Spleen (tissue), 13 donors: ENCODE data around the gene PTPRU. TPM values are rescaled to one million over a fixed set of nuclear protein-coding genes. Genes with fewer than 3 reads are reported as not detected.

Experiments
- DNase-seq: peaks from one replicate; pipeline ENCODE4 v3.0.0-alpha.2; 2020
- H3K27ac ChIP-seq, 8 donors: fragments of 200-600 bp; sonication (generic) in 7 of 8; 1 replicate in 4 of 8; 2 replicates in 4 of 8; pipeline versions ENCODE4 v1.5.0 to v1.8.0; 2016 to 2021; ENCODE audit warnings: inconsistent platforms in 4 of 8, mild to moderate bottlenecking in 4 of 8, moderate library complexity in 1 of 8
- H3K27me3 ChIP-seq, 7 donors: fragments of 200-600 bp; sonication (generic) in 6 of 7; replicated peaks in 1 of 7; 1 replicate in 4 of 7; 2 replicates in 3 of 7; pipeline versions ENCODE4 v1.5.0 to v1.8.0; 2016 to 2021; ENCODE audit warnings: inconsistent platforms in 3 of 7, mild to moderate bottlenecking in 1 of 7
- H3K36me3 ChIP-seq, 6 donors: fragments of 200-600 bp; sonication (generic) in 5 of 6; 1 replicate in 4 of 6; 2 replicates in 2 of 6; pipeline versions ENCODE4 v1.5.0 to v1.8.0; 2016 to 2021; ENCODE audit warnings: inconsistent platforms in 2 of 6
- H3K4me1 ChIP-seq, 6 donors: fragments of 200-600 bp; sonication (generic) in 5 of 6; 1 replicate in 3 of 6; 2 replicates in 3 of 6; pipeline versions ENCODE4 v1.5.0 to v1.8.0; 2016 to 2021; ENCODE audit warnings: inconsistent platforms in 3 of 6
- H3K4me3 ChIP-seq, 8 donors: fragments of 200-600 bp; sonication (generic) in 7 of 8; 1 replicate in 4 of 8; 2 replicates in 4 of 8; pipeline versions ENCODE4 v1.5.0 to v1.8.0; 2016 to 2021; ENCODE audit warnings: inconsistent platforms in 4 of 8, mild to moderate bottlenecking in 4 of 8, moderate library complexity in 2 of 8
- H3K9me3 ChIP-seq, 8 donors: fragments of 200-600 bp; sonication (generic) in 7 of 8; 1 replicate in 4 of 8; 2 replicates in 4 of 8; pipeline versions ENCODE4 v1.5.0 to v1.8.0; 2016 to 2021; ENCODE audit warnings: inconsistent platforms in 4 of 8
- CTCF ChIP-seq, 11 experiments: fragments of 200-600 bp in 7 of 11; fragments of 450-650 bp in 4 of 11; sonication (generic) in 4 of 11; IDR thresholded peaks in 8 of 11; conservative IDR thresholded peaks in 3 of 11; 1 replicate in 7 of 11; 2 replicates in 4 of 11; pipeline versions ENCODE4 v1.4.0 to v1.8.0; 2016 to 2021; ENCODE audit warnings: antibody characterized with exemption in 11 of 11, inconsistent platforms in 4 of 11, mild to moderate bottlenecking in 1 of 11
- POLR2A ChIP-seq, 3 donors: fragments of 450-650 bp; IDR thresholded peaks; one replicate each; pipeline ENCODE4 v1.5.1; 2017; ENCODE audit warnings: antibody characterized with exemption in 3 of 3, mild to moderate bottlenecking in 1 of 3
- POLR2AphosphoS5 ChIP-seq, 3 donors: sonication (generic); formaldehyde crosslinking; IDR thresholded peaks; one replicate each; pipeline ENCODE4 v1.5.1; 2017; ENCODE audit warnings: antibody characterized with exemption in 3 of 3
- WGBS, 5 donors: extraction: QIAGEN DNeasy Blood & Tissue Kit in 3 of 5; methylation state at CpG; one replicate each; pipeline versions ENCODE4 v1.1.5 to v1.1.7; 2013 to 2018; 5-methylcytosine and 5-hydroxymethylcytosine counted together
- intact Hi-C: fragments of 100-400 bp; cut with DNase I; formaldehyde crosslinking; loops from one replicate; pipeline ENCODE4 v1.15.0; 2023; ENCODE audit warnings: low total_unique reads
- long read RNA-seq, 2 donors: transcript quantifications; one replicate each; lab custom pipeline, GENCODE V29; 2026
- polyA plus RNA-seq, 3 donors: library from polyadenylated mRNA; stranded (reverse); fragments of 200-250 nt; gene quantifications; one replicate each; pipeline ENCODE4 v1.2.1, GENCODE V29; 2013
- total RNA-seq, 7 donors: library from RNA; depleted of rRNA in 3 of 7; stranded (reverse); fragments of >200 nt in 3 of 7; fragmentation: NEBNext Ultra II Directional in 4 of 7; extraction: Animal tissue kit (Norgen Biotek cat#: 25700) in 4 of 7; gene quantifications; one replicate each; pipeline versions ENCODE4 v1.1.0 to v1.2.1, GENCODE V29; 2016 to 2021
- donor health status: healthy with polysubstance abuse.
- donor health status: DM: no; HTN: no; CAD: no; lungs with moderate emphysema.
- donor health status: DM: no; HTN: no; CAD: no.
- donor health status: Bipolar disorder and iron deficiency.
- donor health status: healthy.
- donor health status: DM: no; HTN: no; CAD: no.
- donor health status: DM: yes; HTN: yes; CAD: no.

The PTPRU gene
- total RNA-seq, result 10 to 100 TPM in 2 of 7 donors, 1 to 10 TPM in 5; 4.3 to 10.8 (median 6.1) TPM
- 1 to 10 TPM in 2 of 3 donors, under 1 TPM in 1; 1.00 to 3.1 (median 1.7) TPM for polyA plus RNA-seq
- long read RNA-seq, donor 1, result 0 reads
- long read RNA-seq, donor 2, result 0 reads

- peak; percentile 37 to 97 (median 92) for TF ChIP-seq CTCF (IDR thresholded peaks at IDR 0.05 in 8 of 11, conservative IDR thresholded peaks at IDR 0.05 in 3 of 11)
- peak in 2 of 3 donors; percentile 24 to 41 for TF ChIP-seq POLR2AphosphoS5 (IDR thresholded peaks at IDR 0.05)
- no peak for TF ChIP-seq POLR2A (IDR thresholded peaks at IDR 0.05)
- no peaks in the 10 kb centered on the region for H3K9me3 ChIP-seq
- WGBS, 5 donors, result 4 to 14% (median 8%) methylated on average over 27 to 82 of the region's 82 CpGs
- H3K4me3 ChIP-seq, result peak within 1 kb of the TSS; percentile 36 to 80 (median 57)
- H3K27me3 ChIP-seq, result peaks cover 0 to 76% (median 36%) of the 10 kb centered on the region in 7 donors
- no peaks in the 10 kb centered on the region for H3K36me3 ChIP-seq
- DNase-seq, result peak; percentile 96
- H3K4me1 ChIP-seq, result peaks cover 18 to 34% (median 29%) of the 10 kb centered on the region in 6 donors
- intact Hi-C loops, result loop anchor here (5.0 to 10.0 kb wide), 2 partner anchors 1146 to 1479 kb away; no protein-coding TSS in a partner anchor
- peak within 1 kb of the TSS in 2 of 8 donors; percentile 40 to 43 for H3K27ac ChIP-seq
Observed at GRCh38 chr1:29235955-29236711, at the start of gene PTPRU. Gene PTPRU, plus strand, starts transcription at chr1:29236522. Its CDS starts 123 bp downstream, at chr1:29236645.

GRCh38 chr1:29186707-29187106 is 49.6 kb upstream of the PTPRU start:
- Histone ChIP-seq H3K36me3 (no peaks in the 10 kb centered on the region), H3K4me3 (no peak overlapping the region), H3K27me3 (no peaks in the 10 kb centered on the region), H3K9me3 (no peaks in the 10 kb centered on the region), H3K27ac (no peak overlapping the region), H3K4me1 (peaks cover 0 to 15% (median 8%) of the 10 kb centered on the region in 6 donors)
- WGBS, 5 donors, result 82 to 100% (median 89%) methylated on average over 1 of the region's 1 CpG
- no peak for TF ChIP-seq CTCF (IDR thresholded peaks at IDR 0.05 in 8 of 11, conservative IDR thresholded peaks at IDR 0.05 in 3 of 11)
- TF ChIP-seq POLR2AphosphoS5 (IDR thresholded peaks at IDR 0.05), result no peak
- no peak for TF ChIP-seq POLR2A (IDR thresholded peaks at IDR 0.05)
- intact Hi-C loops, result no loop called here
- no peak for DNase-seq

- no peaks in the 10 kb centered on the region for H3K4me1 ChIP-seq
- peaks cover 0 to 35% (median 9%) of the 10 kb centered on the region in 6 donors for H3K36me3 ChIP-seq
- H3K27me3 ChIP-seq, result no peaks in the 10 kb centered on the region
- no peak overlapping the region for H3K27ac ChIP-seq
- TF ChIP-seq CTCF (IDR thresholded peaks at IDR 0.05 in 8 of 11, conservative IDR thresholded peaks at IDR 0.05 in 3 of 11) (no peak), POLR2A (IDR thresholded peaks at IDR 0.05) (no peak), POLR2AphosphoS5 (IDR thresholded peaks at IDR 0.05) (no peak)
- no peaks in the 10 kb centered on the region for H3K9me3 ChIP-seq
- intact Hi-C loops, result no loop called here
- WGBS, 5 donors, result 84 to 94% (median 92%) methylated on average over 6 of the region's 6 CpGs
- DNase-seq, result no peak
- no peak overlapping the region for H3K4me3 ChIP-seq
Observed at GRCh38 chr1:29190718-29191117, 45.6 kb upstream of the PTPRU start.

- TF ChIP-seq POLR2A (IDR thresholded peaks at IDR 0.05), result no peak
- no peak for TF ChIP-seq CTCF (IDR thresholded peaks at IDR 0.05 in 8 of 11, conservative IDR thresholded peaks at IDR 0.05 in 3 of 11)
- no peak for TF ChIP-seq POLR2AphosphoS5 (IDR thresholded peaks at IDR 0.05)
Observed at GRCh38 chr1:29193879-29194455, 42.4 kb upstream of the PTPRU start.

More at GRCh38 chr1:29193879-29194455, 42.4 kb upstream of the PTPRU start:
- no peak overlapping the region for H3K4me3 ChIP-seq
- H3K27me3 ChIP-seq, result no peaks in the 10 kb centered on the region
- H3K9me3 ChIP-seq, result no peaks in the 10 kb centered on the region
- DNase-seq, result no peak
- intact Hi-C loops, result no loop called here
- 95 to 99% (median 97%) methylated on average over 8 of the region's 8 CpGs for WGBS, 5 donors
- H3K27ac ChIP-seq, result no peak overlapping the region
- H3K36me3 ChIP-seq, result peaks cover under 1 to 65% (median 11%) of the 10 kb centered on the region in 6 donors
- no peaks in the 10 kb centered on the region for H3K4me1 ChIP-seq
